ENCODE measurements around the gene CA5A. TPM values are rescaled to one million over a fixed set of nuclear protein-coding genes. Genes with fewer than 3 reads are reported as not detected.
A peak's percentile ranks its signal among the peaks of the same experiment; 100 is the strongest.

The CA5A gene
- total and polyA plus RNA-seq, 8 donors, result 0.09 to 0.77 (median 0.16) TPM

GRCh38 chr16:87961623-87962022, 25.3 kb upstream of the CA5A start:
- no peak overlapping the region for H3K4me3 ChIP-seq
- H3K27me3 ChIP-seq, result no peaks in the 10 kb centered on the region

GRCh38 chr16:87960852-87961251, 24.5 kb upstream of the CA5A start:
- intact Hi-C loops (cut with DNase I), result no loop called here
- Histone ChIP-seq H3K27ac (no peak overlapping the region), H3K4me3 (no peak overlapping the region), H3K27me3 (no peaks in the 10 kb centered on the region), H3K9me3 (no peaks in the 10 kb centered on the region), H3K4me1 (peaks cover 5 to 60% of the 10 kb centered on the region in 2 donors), H3K36me3 (peaks cover 0 to 9% of the 10 kb centered on the region in 2 donors)
- no peak for ATAC-seq
- peak in 2 of 4 donors; percentile 49 to 63 for DNase-seq
- TF ChIP-seq CTCF (IDR thresholded peaks at IDR 0.05), result no peak

More at GRCh38 chr16:87961623-87962022, 25.3 kb upstream of the CA5A start:
- Histone ChIP-seq H3K9me3 (no peaks in the 10 kb centered on the region), H3K4me1 (peaks cover 3 to 60% of the 10 kb centered on the region in 2 donors), H3K27ac (no peak overlapping the region), H3K36me3 (peaks cover 0 to 9% of the 10 kb centered on the region in 2 donors)
- TF ChIP-seq CTCF (IDR thresholded peaks at IDR 0.05), result no peak
- DNase-seq, result no peak
- no peak for ATAC-seq
- intact Hi-C loops (cut with DNase I), result no loop called here

GRCh38 chr16:87960296-87960695, 24.0 kb upstream of the CA5A start:
- peaks cover 10 to 61% of the 10 kb centered on the region in 2 donors for H3K4me1 ChIP-seq
- H3K27me3 ChIP-seq, result no peaks in the 10 kb centered on the region
- peaks cover 0 to 9% of the 10 kb centered on the region in 2 donors for H3K36me3 ChIP-seq
- H3K4me3 ChIP-seq, result no peak overlapping the region
- DNase-seq (no peak), ATAC-seq (no peak)
- intact Hi-C loops (cut with DNase I), result no loop called here
- H3K9me3 ChIP-seq, result no peaks in the 10 kb centered on the region
- H3K27ac ChIP-seq, result no peak overlapping the region
- TF ChIP-seq CTCF (IDR thresholded peaks at IDR 0.05), result no peak

- intact Hi-C loops (cut with DNase I), result no loop called here
- H3K27ac ChIP-seq, result no peak overlapping the region
- peaks cover 14 to 64% of the 10 kb centered on the region in 2 donors for H3K4me1 ChIP-seq
- H3K4me3 ChIP-seq, result no peak overlapping the region
- no peaks in the 10 kb centered on the region for H3K9me3 ChIP-seq
- no peak for DNase-seq
- no peak for ATAC-seq
- H3K36me3 ChIP-seq, result peaks cover 0 to 9% of the 10 kb centered on the region in 2 donors
- H3K27me3 ChIP-seq, result no peaks in the 10 kb centered on the region
- TF ChIP-seq CTCF (IDR thresholded peaks at IDR 0.05), result no peak
Observed at GRCh38 chr16:87959391-87959990, 23.2 kb upstream of the CA5A start.

GRCh38 chr16:87958632-87959031, 22.3 kb upstream of the CA5A start:
- no peaks in the 10 kb centered on the region for H3K27me3 ChIP-seq
- ATAC-seq, result no peak
- no peak overlapping the region for H3K4me3 ChIP-seq
- H3K27ac ChIP-seq, result no peak overlapping the region
- DNase-seq, result no peak
- intact Hi-C loops (cut with DNase I), result no loop called here
- H3K36me3 ChIP-seq, result peaks cover 0 to 9% of the 10 kb centered on the region in 2 donors
- no peak for TF ChIP-seq CTCF (IDR thresholded peaks at IDR 0.05)
- H3K9me3 ChIP-seq, result no peaks in the 10 kb centered on the region
- H3K4me1 ChIP-seq, result peaks cover 14 to 66% of the 10 kb centered on the region in 2 donors
